Measurements from ENCODE around the gene ALDH1A1.

- TF ChIP-seq CTCF (IDR thresholded peaks at IDR 0.05), result no peak
- TF ChIP-seq EP300 (IDR thresholded peaks at IDR 0.05), result no peak
- no peak for TF ChIP-seq POLR2A (IDR thresholded peaks at IDR 0.05; ENCODE audit: low read depth)
Measured at GRCh38 chr9:72857624-72857996, 95.2 kb downstream of the ALDH1A1 start.
